VCaP (cell line): Measurements from ENCODE around the gene CYP2W1.
A peak's percentile ranks its signal among the peaks of the same experiment; 100 is the strongest.

Experiments
- H3K27ac ChIP-seq: fragments of 450-650 bp; 2 replicates; pipeline ENCODE4 v1.5.1; 2017
- CTCF ChIP-seq: fragments of 450-650 bp; conservative IDR thresholded peaks from 2 replicates; pipeline ENCODE4 v1.5.1; 2017; ENCODE audit warnings: mild to moderate bottlenecking, moderate library complexity

Gene CYP2W1

GRCh38 chr7:961546-962400 lies 21.2 kb upstream of the CYP2W1 start:
- no peak overlapping the region for H3K27ac ChIP-seq
- no peak for TF ChIP-seq CTCF

GRCh38 chr7:962401-963081 lies 20.4 kb upstream of the CYP2W1 start:
- no peak for TF ChIP-seq CTCF
- H3K27ac ChIP-seq = no peak overlapping the region

- no peak overlapping the region for H3K27ac ChIP-seq
- TF ChIP-seq CTCF = no peak
Observed at GRCh38 chr7:963236-964078, 19.5 kb upstream of the CYP2W1 start.

GRCh38 chr7:964401-965231 lies 18.4 kb upstream of the CYP2W1 start:
- H3K27ac ChIP-seq = no peak overlapping the region
- TF ChIP-seq CTCF = 0 out of 2 replicates have a peak, but pooled peaks have one; percentile 10

GRCh38 chr7:966291-967069 lies 16.5 kb upstream of the CYP2W1 start:
- TF ChIP-seq CTCF = no peak
- no peak overlapping the region for H3K27ac ChIP-seq

GRCh38 chr7:967361-968082 lies 15.5 kb upstream of the CYP2W1 start:
- H3K27ac ChIP-seq = no peak overlapping the region

More at GRCh38 chr7:967361-968082, 15.5 kb upstream of the CYP2W1 start:
- TF ChIP-seq CTCF = no peak
